AG10803 (cell line): ENCODE data around the gene KLK6.

ENCODE experiments used
- DNase-seq: peaks from one replicate; pipeline ENCODE4 v3.0.0; 2010; ENCODE audit warnings: low read depth
- H3K4me3 ChIP-seq: 2 replicates; pipeline ENCODE4 v1.5.1; 2011; ENCODE audit warnings: mild to moderate bottlenecking, low read length, control low read depth
- TF ChIP-seq, protein P1 (sequence below): conservative IDR thresholded peaks from 2 replicates; pipeline ENCODE4 v1.5.1; 2011; ENCODE audit warnings: mild to moderate bottlenecking, low read length, control low read depth, inconsistent platforms

KLK6 gene

GRCh38 chr19:50969413-50969760, at the start of gene KLK6:
Gene KLK6, minus strand, starts transcription at chr19:50969591. Its CDS starts 1,487 bp downstream, at chr19:50968104.
- TF ChIP-seq, protein P1, sequence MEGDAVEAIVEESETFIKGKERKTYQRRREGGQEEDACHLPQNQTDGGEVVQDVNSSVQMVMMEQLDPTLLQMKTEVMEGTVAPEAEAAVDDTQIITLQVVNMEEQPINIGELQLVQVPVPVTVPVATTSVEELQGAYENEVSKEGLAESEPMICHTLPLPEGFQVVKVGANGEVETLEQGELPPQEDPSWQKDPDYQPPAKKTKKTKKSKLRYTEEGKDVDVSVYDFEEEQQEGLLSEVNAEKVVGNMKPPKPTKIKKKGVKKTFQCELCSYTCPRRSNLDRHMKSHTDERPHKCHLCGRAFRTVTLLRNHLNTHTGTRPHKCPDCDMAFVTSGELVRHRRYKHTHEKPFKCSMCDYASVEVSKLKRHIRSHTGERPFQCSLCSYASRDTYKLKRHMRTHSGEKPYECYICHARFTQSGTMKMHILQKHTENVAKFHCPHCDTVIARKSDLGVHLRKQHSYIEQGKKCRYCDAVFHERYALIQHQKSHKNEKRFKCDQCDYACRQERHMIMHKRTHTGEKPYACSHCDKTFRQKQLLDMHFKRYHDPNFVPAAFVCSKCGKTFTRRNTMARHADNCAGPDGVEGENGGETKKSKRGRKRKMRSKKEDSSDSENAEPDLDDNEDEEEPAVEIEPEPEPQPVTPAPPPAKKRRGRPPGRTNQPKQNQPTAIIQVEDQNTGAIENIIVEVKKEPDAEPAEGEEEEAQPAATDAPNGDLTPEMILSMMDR: no peak
- H3K4me3 ChIP-seq: no peak within 1 kb of the TSS

DNA sequence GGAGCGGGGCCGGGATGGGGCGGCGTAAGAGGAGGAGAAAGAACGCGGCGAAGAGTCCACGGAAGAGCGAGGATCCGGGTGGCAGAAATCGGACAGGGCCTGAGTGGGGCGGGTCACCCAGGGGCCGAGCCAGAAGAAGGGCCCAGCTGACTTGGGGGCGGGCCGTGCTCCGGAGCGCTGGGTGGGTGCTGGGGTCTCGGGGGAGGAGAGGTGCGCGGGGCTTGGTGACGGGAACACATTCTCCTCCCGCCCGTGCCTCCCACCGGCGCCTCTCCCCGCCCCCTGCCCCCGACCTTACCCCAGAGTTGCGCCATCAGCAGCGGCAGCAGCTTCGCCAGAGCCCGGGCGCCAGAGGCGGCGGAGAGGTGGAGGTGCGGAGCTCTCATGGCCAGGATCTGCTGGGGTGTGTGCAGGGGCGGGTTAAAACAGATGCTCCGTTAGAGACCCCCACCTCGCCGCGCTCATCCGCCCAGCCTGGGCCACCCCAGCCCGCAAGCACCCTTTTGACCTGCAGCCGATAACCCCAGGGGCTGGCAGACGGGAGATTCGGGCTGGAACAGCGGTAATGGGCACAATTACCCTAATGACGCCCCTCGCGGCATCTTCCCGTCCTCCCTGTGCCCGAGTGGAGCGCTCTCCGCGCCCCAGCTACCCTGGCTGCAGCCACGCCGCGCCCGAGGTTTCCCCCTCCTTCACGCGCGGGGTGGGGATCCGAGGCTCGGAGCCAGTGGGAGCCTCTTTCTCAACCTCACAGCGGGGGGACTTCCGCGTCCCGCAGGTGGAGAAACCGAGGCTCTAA, 49.6 kb upstream of the KLK6 start:
- no peak for DNase-seq
- TF ChIP-seq, protein P1: no peak
- H3K4me3 ChIP-seq: no peak overlapping the region; the same call in 1 of the 2 replicates

More at GRCh38 chr19:50969413-50969760, at the start of gene KLK6:
- no peak for DNase-seq

- peak; percentile 31 for DNase-seq
- TF ChIP-seq, protein P1: peak; percentile 61
- H3K4me3 ChIP-seq: no peak overlapping the region; the same call in 1 of the 2 replicates
These were observed 47.6 kb upstream of the KLK6 start for GRCh38 chr19:51016798-51017683.

GRCh38 chr19:51015691-51016267, 46.4 kb upstream of the KLK6 start:
- TF ChIP-seq, protein P1: no peak
- H3K4me3 ChIP-seq: no peak overlapping the region
- DNase-seq: no peak

DNA sequence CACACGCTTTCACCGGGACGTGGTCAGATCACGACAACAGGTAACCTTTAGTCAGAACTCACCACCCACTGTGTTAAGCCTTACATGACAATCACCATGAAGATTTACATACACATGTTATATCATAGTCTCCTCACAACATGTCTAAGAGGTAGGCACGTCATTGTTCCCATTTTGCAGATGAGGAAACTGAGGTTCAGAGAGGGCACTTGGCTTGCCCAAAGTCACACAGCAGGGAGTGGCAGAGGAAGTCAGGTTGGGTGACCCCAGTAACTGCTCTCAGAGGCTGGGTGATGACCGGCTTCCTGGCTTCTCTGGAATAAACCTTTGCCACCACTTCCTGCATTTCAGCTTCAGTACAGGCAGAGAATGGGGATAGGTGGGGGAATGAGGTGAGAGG, 44.9 kb upstream of the KLK6 start:
- H3K4me3 ChIP-seq: no peak overlapping the region
- DNase-seq: no peak
- TF ChIP-seq, protein P1: no peak

GRCh38 chr19:51012661-51013190, 43.3 kb upstream of the KLK6 start:
- no peak for DNase-seq
- TF ChIP-seq, protein P1: no peak
- no peak overlapping the region for H3K4me3 ChIP-seq
